Measurements from ENCODE around the gene RPE.

The RPE gene

DNA sequence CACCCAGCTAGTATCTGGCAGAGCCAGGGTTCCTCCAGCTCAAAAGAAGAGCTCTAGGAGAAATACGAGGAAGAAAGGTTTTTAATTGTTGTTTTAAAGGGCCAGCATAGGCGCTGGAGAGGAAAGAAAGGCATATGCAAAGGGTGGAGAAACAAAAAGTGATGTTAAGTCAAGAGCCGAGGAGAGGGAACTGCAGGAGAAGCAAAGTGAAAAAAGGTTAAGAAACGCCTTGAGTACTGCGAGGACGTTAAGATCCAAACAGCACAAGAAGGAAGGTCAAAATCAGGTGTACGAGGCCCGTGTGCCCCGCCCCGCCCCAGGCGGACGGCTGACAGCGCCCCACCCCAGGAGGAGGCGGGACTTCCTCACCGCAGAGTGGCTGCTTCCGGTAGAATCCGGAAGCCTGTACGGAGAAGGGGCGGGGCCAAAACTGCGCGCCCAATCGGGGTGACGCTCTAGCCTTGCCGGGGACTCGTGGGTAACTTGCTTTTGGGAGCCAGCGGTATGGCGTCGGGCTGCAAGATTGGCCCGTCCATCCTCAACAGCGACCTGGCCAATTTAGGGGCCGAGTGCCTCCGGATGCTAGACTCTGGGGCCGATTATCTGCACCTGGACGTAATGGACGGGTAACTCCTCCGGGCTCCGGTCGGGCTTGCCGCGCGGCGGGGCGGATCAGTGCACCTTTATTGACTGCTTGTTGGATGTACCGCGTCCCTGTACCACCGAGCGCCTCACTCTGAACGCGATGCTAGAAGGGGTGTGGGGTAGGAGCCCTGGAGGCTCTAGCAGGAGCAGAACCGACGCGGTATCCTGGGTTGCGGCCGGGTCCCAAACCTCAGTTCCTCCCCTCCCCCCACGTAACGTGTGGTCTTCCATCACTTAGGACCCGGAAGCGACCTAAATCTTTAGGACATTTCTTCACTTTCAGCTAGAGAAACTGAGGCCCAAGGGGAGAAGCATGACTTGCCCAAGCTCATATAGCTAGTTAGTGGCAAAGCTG is at the start of gene RPE:
Gene RPE (plus strand): TSS at position 481 of the 1,000 bp plus-strand sequence. CDS start 24 bp downstream, at position 505.
- Mint-ChIP-seq H3K27me3 (no peaks in the 10 kb centered on the region), H3K4me1 (peaks cover 59% of the 10 kb centered on the region), H3K9me3 (no peaks in the 10 kb centered on the region), H3K4me3 (peak within 1 kb of the TSS; percentile 96), H3K36me3 (peaks cover 13% of the 10 kb centered on the region), H3K27ac (peak within 1 kb of the TSS; percentile 88)
- CTCF ChIA-PET, result interaction anchor here (0.7 kb wide), 1 partner anchor 186 kb away, joined by 3 read pairs; no protein-coding TSS in a partner anchor
- peak; percentile 98 for DNase-seq

DNA sequence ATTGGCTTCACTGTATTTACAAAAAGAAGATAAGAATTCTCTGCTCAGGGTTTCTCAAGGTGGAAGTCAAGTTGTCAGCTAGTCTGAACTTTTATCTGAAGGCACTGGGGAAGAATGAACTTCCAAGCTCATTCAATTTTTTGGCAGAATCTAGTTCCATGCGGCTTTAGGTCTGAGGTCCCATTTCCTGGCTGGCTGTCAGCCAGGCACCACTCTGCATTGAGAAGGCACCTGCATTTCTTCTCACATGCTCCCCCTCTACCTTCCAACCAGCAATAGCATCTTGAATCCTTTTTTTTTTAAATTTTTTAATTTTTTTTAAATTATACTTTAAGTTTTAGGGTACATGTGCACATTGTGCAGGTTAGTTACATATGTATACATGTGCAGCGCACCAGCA is 46.2 kb upstream of the RPE start:
- no peaks in the 10 kb centered on the region for H3K9me3 Mint-ChIP-seq
- no peak for DNase-seq
- no peak overlapping the region for H3K27ac Mint-ChIP-seq
- no peak overlapping the region for H3K4me3 Mint-ChIP-seq
- no peaks in the 10 kb centered on the region for H3K4me1 Mint-ChIP-seq
- no peaks in the 10 kb centered on the region for H3K36me3 Mint-ChIP-seq
- CTCF ChIA-PET, result no interaction called here
- H3K27me3 Mint-ChIP-seq, result no peaks in the 10 kb centered on the region

- Mint-ChIP-seq H3K36me3 (no peaks in the 10 kb centered on the region), H3K9me3 (no peaks in the 10 kb centered on the region), H3K4me1 (no peaks in the 10 kb centered on the region), H3K27me3 (no peaks in the 10 kb centered on the region), H3K4me3 (no peak overlapping the region), H3K27ac (no peak overlapping the region)
- CTCF ChIA-PET, result no interaction called here
- no peak for DNase-seq
Observed at GRCh38 chr2:209958016-209958415, 44.4 kb upstream of the RPE start.

GRCh38 chr2:209960045-209960444 is 42.4 kb upstream of the RPE start:
- CTCF ChIA-PET, result interaction anchor here (0.6 to 1.7 kb wide), 2 partner anchors 14 to 16 kb away, joined by 4 to 6 read pairs; no protein-coding TSS in a partner anchor
- H3K27ac Mint-ChIP-seq, result no peak overlapping the region
- no peaks in the 10 kb centered on the region for H3K9me3 Mint-ChIP-seq
- no peak for DNase-seq
- no peak overlapping the region for H3K4me3 Mint-ChIP-seq
- no peaks in the 10 kb centered on the region for H3K36me3 Mint-ChIP-seq
- H3K4me1 Mint-ChIP-seq, result no peaks in the 10 kb centered on the region
- H3K27me3 Mint-ChIP-seq, result no peaks in the 10 kb centered on the region

DNA sequence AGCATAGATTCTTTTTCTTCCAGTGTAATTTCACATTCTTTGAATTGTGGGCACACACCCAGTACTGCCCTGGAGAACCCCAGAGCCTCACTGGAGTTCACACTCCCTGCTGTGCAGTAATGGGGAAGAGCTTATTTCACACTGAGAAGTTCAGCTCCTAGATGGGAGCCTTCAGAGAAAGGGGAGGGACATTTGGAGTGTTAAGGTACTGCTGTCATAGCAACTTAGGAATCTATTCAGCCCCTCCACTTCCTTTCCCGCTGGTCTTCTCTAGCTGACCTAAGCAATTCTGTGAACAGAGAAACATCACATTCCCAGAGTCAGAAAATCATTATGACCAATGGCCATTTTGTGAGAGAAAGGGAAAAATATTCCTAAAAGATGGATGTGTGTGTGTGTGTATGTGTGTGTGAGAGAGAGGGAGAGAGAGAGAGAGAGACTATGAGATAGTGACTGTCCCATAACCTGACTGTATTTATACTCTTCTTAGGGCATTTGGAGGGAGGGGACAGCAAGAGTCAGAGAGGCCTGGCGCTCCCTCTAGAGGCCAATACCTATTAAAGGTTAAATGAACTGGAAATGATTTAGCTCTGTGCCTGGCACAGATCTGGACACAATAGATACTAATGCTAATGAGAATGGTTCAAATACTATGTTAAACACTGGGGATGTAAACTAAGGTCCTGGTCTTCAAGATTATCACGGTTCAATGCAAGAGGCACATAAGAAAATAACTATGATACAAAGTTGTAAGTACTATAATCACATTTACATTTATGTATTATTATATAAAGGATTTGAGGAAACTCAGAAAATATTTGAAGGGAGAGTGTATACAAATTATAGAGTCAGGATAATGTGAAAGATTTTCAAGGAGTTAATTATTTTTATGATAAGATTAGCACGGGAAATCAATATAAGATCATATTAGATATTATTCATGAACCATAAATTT is 41.5 kb upstream of the RPE start:
- H3K36me3 Mint-ChIP-seq, result no peaks in the 10 kb centered on the region
- no peaks in the 10 kb centered on the region for H3K4me1 Mint-ChIP-seq
- no peak overlapping the region for H3K4me3 Mint-ChIP-seq
- no peaks in the 10 kb centered on the region for H3K27me3 Mint-ChIP-seq
- CTCF ChIA-PET, result interaction anchor here (0.6 to 1.7 kb wide), 10 partner anchors 8 to 627 kb away, joined by 3 to 6 read pairs (median 4); no protein-coding TSS in a partner anchor
- H3K9me3 Mint-ChIP-seq, result no peaks in the 10 kb centered on the region
- DNase-seq, result peak; percentile 56
- no peak overlapping the region for H3K27ac Mint-ChIP-seq

- Mint-ChIP-seq H3K36me3 (no peaks in the 10 kb centered on the region), H3K27me3 (peaks cover 4% of the 10 kb centered on the region), H3K27ac (no peak overlapping the region), H3K9me3 (no peaks in the 10 kb centered on the region), H3K4me3 (no peak overlapping the region), H3K4me1 (no peaks in the 10 kb centered on the region)
- CTCF ChIA-PET, result interaction anchor here (1.0 kb wide), 1 partner anchor 17 kb away, joined by 3 read pairs; no protein-coding TSS in a partner anchor
- no peak for DNase-seq
Observed at GRCh38 chr2:209965723-209966122, 36.7 kb upstream of the RPE start.

- DNase-seq, result no peak
- CTCF ChIA-PET, result interaction anchor here (1.0 kb wide), 1 partner anchor 8 kb away, joined by 3 read pairs; no protein-coding TSS in a partner anchor
- Mint-ChIP-seq H3K27me3 (peaks cover 8% of the 10 kb centered on the region), H3K9me3 (no peaks in the 10 kb centered on the region), H3K4me3 (no peak overlapping the region), H3K4me1 (no peaks in the 10 kb centered on the region), H3K27ac (no peak overlapping the region), H3K36me3 (no peaks in the 10 kb centered on the region)
Observed at GRCh38 chr2:209969692-209970091, 32.7 kb upstream of the RPE start.

DNA sequence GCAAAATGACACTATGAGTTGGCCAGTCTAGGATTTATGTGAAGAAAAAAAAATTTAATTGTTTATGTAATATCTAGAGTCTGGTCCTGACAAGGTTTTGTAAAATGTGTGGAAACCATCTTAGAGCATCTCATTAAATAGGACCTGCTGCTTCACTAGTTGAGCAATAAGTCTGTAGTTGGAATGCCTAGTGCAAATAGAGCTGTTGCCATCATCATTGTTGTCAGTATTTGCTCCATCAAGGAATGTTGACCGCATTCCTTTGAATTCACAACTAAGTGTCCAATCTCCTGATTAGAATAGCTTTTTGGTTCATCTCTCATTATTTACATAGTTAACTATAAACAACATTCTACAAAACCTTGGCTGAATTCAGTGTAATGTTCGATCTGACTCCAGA is 32.2 kb upstream of the RPE start:
- no peaks in the 10 kb centered on the region for H3K4me1 Mint-ChIP-seq
- H3K4me3 Mint-ChIP-seq, result no peak overlapping the region
- no peaks in the 10 kb centered on the region for H3K36me3 Mint-ChIP-seq
- no peak overlapping the region for H3K27ac Mint-ChIP-seq
- CTCF ChIA-PET, result interaction anchor here (0.6 kb wide), 1 partner anchor 99 kb away, joined by 3 read pairs; no protein-coding TSS in a partner anchor
- no peak for DNase-seq
- H3K27me3 Mint-ChIP-seq, result peaks cover 8% of the 10 kb centered on the region
- H3K9me3 Mint-ChIP-seq, result no peaks in the 10 kb centered on the region

DNA sequence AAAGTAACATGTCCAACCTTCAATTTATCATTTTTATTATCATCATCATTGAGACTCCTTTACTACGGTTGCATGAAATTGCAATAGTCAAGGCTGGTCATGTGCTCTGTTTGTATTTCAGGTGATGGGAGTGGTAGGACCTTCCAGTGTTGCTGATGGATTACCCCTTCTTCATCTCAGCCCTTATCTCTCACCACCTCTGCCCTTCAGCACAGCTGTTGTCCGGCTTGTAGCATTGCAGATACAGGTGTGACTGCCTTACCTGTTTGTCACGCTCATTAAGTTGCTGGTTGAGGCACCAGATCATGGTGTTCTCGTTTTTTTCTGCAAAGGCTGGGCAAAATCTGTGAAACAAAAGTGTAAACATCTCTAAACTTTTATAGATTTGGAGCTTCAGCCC is 31.7 kb upstream of the RPE start:
- H3K4me1 Mint-ChIP-seq, result no peaks in the 10 kb centered on the region
- CTCF ChIA-PET, result interaction anchor here (0.6 to 1.4 kb wide), 2 partner anchors 98 to 228 kb away, joined by 3 read pairs; no protein-coding TSS in a partner anchor
- no peaks in the 10 kb centered on the region for H3K9me3 Mint-ChIP-seq
- no peak for DNase-seq
- no peak overlapping the region for H3K4me3 Mint-ChIP-seq
- H3K27ac Mint-ChIP-seq, result no peak overlapping the region
- no peaks in the 10 kb centered on the region for H3K36me3 Mint-ChIP-seq
- peaks cover 8% of the 10 kb centered on the region for H3K27me3 Mint-ChIP-seq

GRCh38 chr2:209973328-209973727 is 29.1 kb upstream of the RPE start:
- H3K36me3 Mint-ChIP-seq, result no peaks in the 10 kb centered on the region
- H3K4me3 Mint-ChIP-seq, result no peak overlapping the region
- DNase-seq, result no peak
- H3K9me3 Mint-ChIP-seq, result no peaks in the 10 kb centered on the region
- CTCF ChIA-PET, result no interaction called here
- H3K4me1 Mint-ChIP-seq, result no peaks in the 10 kb centered on the region
- peaks cover 8% of the 10 kb centered on the region for H3K27me3 Mint-ChIP-seq
- H3K27ac Mint-ChIP-seq, result no peak overlapping the region

- no peak for DNase-seq
- no peak overlapping the region for H3K27ac Mint-ChIP-seq
- CTCF ChIA-PET, result interaction anchor here (1.0 to 6.7 kb wide), 2 partner anchors 16 to 223 kb away, joined by 3 to 55 read pairs; no protein-coding TSS in a partner anchor
- H3K9me3 Mint-ChIP-seq, result no peaks in the 10 kb centered on the region
- no peaks in the 10 kb centered on the region for H3K4me1 Mint-ChIP-seq
- H3K36me3 Mint-ChIP-seq, result no peaks in the 10 kb centered on the region
- no peak overlapping the region for H3K4me3 Mint-ChIP-seq
- peaks cover 8% of the 10 kb centered on the region for H3K27me3 Mint-ChIP-seq
Observed at GRCh38 chr2:209974576-209974975, 27.9 kb upstream of the RPE start.

- Mint-ChIP-seq H3K36me3 (no peaks in the 10 kb centered on the region), H3K27me3 (peaks cover 5% of the 10 kb centered on the region), H3K4me3 (no peak overlapping the region), H3K27ac (no peak overlapping the region), H3K9me3 (no peaks in the 10 kb centered on the region), H3K4me1 (no peaks in the 10 kb centered on the region)
- DNase-seq, result no peak
- CTCF ChIA-PET, result interaction anchor here (0.6 to 6.7 kb wide), 7 partner anchors 16 to 227 kb away, joined by 3 to 55 read pairs (median 5); no protein-coding TSS in a partner anchor
Observed at GRCh38 chr2:209976698-209977385, 25.6 kb upstream of the RPE start.

All from activated naive CD4-positive, alpha-beta T cell treated with anti-CD3 and anti-CD28 coated beads, Interleukin-2, amount 10 ng/mL, durations not matched to agents 7 days and 5 days (primary cell).